Neural cell (in vitro differentiated cells): ENCODE measurements around the gene CHEK1.

Experiments used
- CTCF ChIP-seq: fragments of 450-650 bp; IDR thresholded peaks from 2 replicates; pipeline ENCODE4 v1.5.1; 2014; ENCODE audit warnings: antibody characterized with exemption, mild to moderate bottlenecking, moderate library complexity; ENCODE audit not compliant: poor library complexity, severe bottlenecking
- EP300 ChIP-seq: fragments of 450-650 bp; conservative IDR thresholded peaks from 2 replicates; pipeline ENCODE4 v1.6.1; 2014; ENCODE audit warnings: antibody characterized with exemption, mild to moderate bottlenecking, moderate library complexity; ENCODE audit not compliant: poor library complexity, severe bottlenecking
- EZH2 ChIP-seq: fragments of 200-600, 300-800 bp; shearing (Covaris generic), sonication (generic); IDR thresholded peaks from 2 replicates; pipeline ENCODE4 v1.6.1; 2014; ENCODE audit warnings: antibody characterized with exemption, low read length, borderline replicate concordance, mild to moderate bottlenecking; ENCODE audit not compliant: insufficient read depth, poor library complexity, severe bottlenecking
- MXI1 ChIP-seq: fragments of 450-650 bp; conservative IDR thresholded peaks from 2 replicates; pipeline ENCODE4 v1.6.1; 2014; ENCODE audit warnings: antibody characterized with exemption, mild to moderate bottlenecking; ENCODE audit not compliant: poor library complexity, severe bottlenecking
- POLR2AphosphoS5 ChIP-seq: IDR thresholded peaks from 2 replicates; pipeline ENCODE4 v1.6.1; 2012
- RAD21 ChIP-seq: fragments of 450-650 bp; conservative IDR thresholded peaks from 2 replicates; pipeline ENCODE4 v1.6.1; 2014; ENCODE audit warnings: antibody characterized with exemption, mild to moderate bottlenecking, moderate library complexity
- REST ChIP-seq: IDR thresholded peaks from 2 replicates; pipeline ENCODE4 v1.6.1; 2012; ENCODE audit warnings: borderline replicate concordance
- SMC3 ChIP-seq: fragments of 450-650 bp; conservative IDR thresholded peaks from 2 replicates; pipeline ENCODE4 v1.6.1; 2014; ENCODE audit warnings: antibody characterized with exemption, mild to moderate bottlenecking, moderate library complexity; ENCODE audit not compliant: poor library complexity
- TAF1 ChIP-seq: IDR thresholded peaks from 2 replicates; pipeline ENCODE4 v1.6.1; 2012; ENCODE audit warnings: low read depth

GRCh38 chr11:125627236-125627910 is 2.4 kb downstream of the CHEK1 start:
- TF ChIP-seq MXI1, result no peak
- no peak for TF ChIP-seq TAF1
- no peak for TF ChIP-seq CTCF
- no peak for TF ChIP-seq SMC3
- no peak for TF ChIP-seq REST
- no peak for TF ChIP-seq EZH2
- no peak for TF ChIP-seq RAD21
- no peak for TF ChIP-seq EP300
- TF ChIP-seq POLR2AphosphoS5, result no peak
